Left cardiac atrium (tissue), 4 donors: ENCODE data around the gene KIF5C. TPM values are rescaled to one million over a fixed set of nuclear protein-coding genes. Genes with fewer than 3 reads are reported as not detected.

Experiments
- ATAC-seq, 2 donors: fragments of 200-7000 bp; cut with Tn5 transposase; one replicate each; pipeline ENCODE4 v1.9.1; 2020; ENCODE audit warnings: mild to moderate bottlenecking in 2 of 2, moderate library complexity in 2 of 2
- DNase-seq: peaks from one replicate; pipeline ENCODE4 v3.0.0-alpha.2; 2020
- intact Hi-C, 2 donors: fragments of 100-400 bp; cut with DNase I; formaldehyde crosslinking; loops; one replicate each; pipeline versions ENCODE4 v1.14.1 to v1.15.1; 2022 to 2023
- total RNA-seq, 2 donors: library from RNA; stranded (reverse); fragmentation: NEBNext Ultra II Directional; extraction: Animal tissue kit (Norgen Biotek cat#: 25700); gene quantifications; one replicate each; pipeline ENCODE4 v1.2.1, GENCODE V29; 2021
- donor health status: DM: no; HTN: yes; CAD: no.
- donor health status: DM: no; HTN: yes; CAD: no; lungs with severe emphysema.
- donor health status: DM: yes; HTN: yes; CAD: no.
- donor health status: Dilated cardiomyopathy.

KIF5C gene
- total RNA-seq, 2 donors from 2014 or later, result 1.1 to 1.4 TPM

- DNase-seq (no peak), ATAC-seq (no peak)
- intact Hi-C loops, result no loop called here
Observed at GRCh38 chr2:149049142-149049541, 174.1 kb downstream of the KIF5C start.

- DNase-seq, result no peak
- ATAC-seq, result no peak
- intact Hi-C loops, result no loop called here
Observed at GRCh38 chr2:149050188-149050587, 175.2 kb downstream of the KIF5C start.

GRCh38 chr2:149055751-149056150 lies 180.7 kb downstream of the KIF5C start:
- ATAC-seq, result no peak
- intact Hi-C loops, result no loop called here
- DNase-seq, result no peak

- no peak for DNase-seq
- intact Hi-C loops, result no loop called here
- ATAC-seq, result no peak
Observed at GRCh38 chr2:149056541-149057255, 181.7 kb downstream of the KIF5C start.

GRCh38 chr2:149057401-149057800 lies 182.4 kb downstream of the KIF5C start:
- DNase-seq (no peak), ATAC-seq (no peak)
- intact Hi-C loops, result no loop called here

GRCh38 chr2:149058936-149059335 lies 183.9 kb downstream of the KIF5C start:
- intact Hi-C loops, result no loop called here
- no peak for ATAC-seq
- DNase-seq, result no peak

- DNase-seq, result no peak
- ATAC-seq, result no peak
- intact Hi-C loops, result no loop called here
Observed at GRCh38 chr2:149059822-149060221, 184.8 kb downstream of the KIF5C start.

GRCh38 chr2:149061133-149061745 lies 186.2 kb downstream of the KIF5C start:
- intact Hi-C loops, result no loop called here
- DNase-seq (no peak), ATAC-seq (no peak)

- no peak for ATAC-seq
- intact Hi-C loops, result no loop called here
Observed at GRCh38 chr2:149062531-149062930, 187.5 kb downstream of the KIF5C start.

GRCh38 chr2:149063177-149063576 lies 188.2 kb downstream of the KIF5C start:
- no peak for ATAC-seq
- DNase-seq, result no peak
- intact Hi-C loops, result no loop called here

More at GRCh38 chr2:149062531-149062930, 187.5 kb downstream of the KIF5C start:
- no peak for DNase-seq

GRCh38 chr2:149064365-149064841 lies 189.4 kb downstream of the KIF5C start:
- no peak for ATAC-seq
- intact Hi-C loops, result no loop called here

GRCh38 chr2:149064856-149065630 lies 190.0 kb downstream of the KIF5C start:
- ATAC-seq, result peak in 1 of 2 donors; percentile 17
- intact Hi-C loops, result no loop called here
- no peak for DNase-seq

More at GRCh38 chr2:149064365-149064841, 189.4 kb downstream of the KIF5C start:
- DNase-seq, result no peak

- intact Hi-C loops, result no loop called here
- DNase-seq (no peak), ATAC-seq (no peak)
Observed at GRCh38 chr2:149068225-149068995, 193.4 kb downstream of the KIF5C start.

- DNase-seq (no peak), ATAC-seq (peak; percentile 33 to 83)
- intact Hi-C loops, result no loop called here
Observed at GRCh38 chr2:149068996-149069888, 194.2 kb downstream of the KIF5C start.

- DNase-seq (no peak), ATAC-seq (no peak)
- intact Hi-C loops, result no loop called here
Observed at GRCh38 chr2:149070681-149071320, 195.8 kb downstream of the KIF5C start.

GRCh38 chr2:149075105-149075504 lies 200.1 kb downstream of the KIF5C start:
- intact Hi-C loops, result no loop called here
- ATAC-seq (no peak), DNase-seq (no peak)

- intact Hi-C loops, result no loop called here
- no peak for ATAC-seq
- no peak for DNase-seq
Observed at GRCh38 chr2:149075853-149076252, 200.8 kb downstream of the KIF5C start.
